Activated naive CD4-positive, alpha-beta T cell treated with anti-CD3 and anti-CD28 coated beads for 36 hours (primary cell): ENCODE measurements around the gene SLC12A4. TPM values are rescaled to one million over a fixed set of nuclear protein-coding genes. Genes with fewer than 3 reads are reported as not detected.

ENCODE experiments used
- total RNA-seq, 2 experiments: library from RNA; stranded (reverse); gene quantifications; one replicate each; pipeline ENCODE4 v1.2.3, GENCODE V29; 2021

The SLC12A4 gene
- total RNA-seq, 2 experiments from 2014 or later = 24.3 to 28.9 TPM

Other genes with a start within 250 kb of the SLC12A4 start
- gene GFOD2, start 249.3 kb downstream of the SLC12A4 start, total RNA-seq = 1 to 10 TPM; 7.3 to 8.2 TPM
- 10 to 100 TPM; 12.4 to 16.1 TPM for gene RANBP10, start 162.1 kb downstream of the SLC12A4 start, total RNA-seq
- gene TSNAXIP1, start 161.7 kb downstream of the SLC12A4 start, total RNA-seq = under 1 TPM; 0.35 to 0.50 TPM
- gene THAP11, start 126.3 kb downstream of the SLC12A4 start, total RNA-seq = 10 to 100 TPM; 19.9 to 20.6 TPM
- gene NUTF2, start 121.7 kb downstream of the SLC12A4 start, total RNA-seq = 100 to 1,000 TPM; 165 to 171 TPM
- gene CENPT, start 120.9 kb downstream of the SLC12A4 start, total RNA-seq = 10 to 100 TPM; 43.7 to 45.8 TPM
- gene EDC4, start 95.6 kb downstream of the SLC12A4 start, total RNA-seq = 10 to 100 TPM; 72.2 to 78.7 TPM
- gene NRN1L, start 83.8 kb downstream of the SLC12A4 start, total RNA-seq = not detected
- gene PSKH1, start 75.4 kb downstream of the SLC12A4 start, total RNA-seq = 1 to 10 TPM; 7.1 to 8.0 TPM
- 1 to 10 TPM; 1.5 to 1.8 TPM for gene CTRL, start 36.8 kb downstream of the SLC12A4 start, total RNA-seq
- 100 to 1,000 TPM; 138 to 147 TPM for gene PSMB10, start 31.8 kb downstream of the SLC12A4 start, total RNA-seq
- gene LCAT, start 24.5 kb downstream of the SLC12A4 start, total RNA-seq = 10 to 100 TPM in 1 of 2 experiments, 1 to 10 TPM in 1; 9.1 to 10.0 TPM
- gene DPEP3, start 11.9 kb upstream of the SLC12A4 start, total RNA-seq = under 1 TPM in 1 of 2 experiments, not detected in 1; 0.19 TPM
- 1 to 10 TPM; 3.1 to 3.8 TPM for gene DPEP2, start 30.8 kb upstream of the SLC12A4 start, total RNA-seq
- not detected for gene DPEP2NB, start 47.3 kb upstream of the SLC12A4 start, total RNA-seq
- 1 to 10 TPM; 9.4 to 9.7 TPM for gene DDX28, start 54.6 kb upstream of the SLC12A4 start, total RNA-seq
- gene DUS2, start 54.6 kb upstream of the SLC12A4 start, total RNA-seq = 10 to 100 TPM; 22.9 to 25.2 TPM
- gene NFATC3, start 116.7 kb upstream of the SLC12A4 start, total RNA-seq = 10 to 100 TPM; 49.1 to 50.3 TPM